Renal pelvis (tissue), 4 donors: ENCODE measurements around the gene MIER1. TPM values are rescaled to one million over a fixed set of nuclear protein-coding genes. Genes with fewer than 3 reads are reported as not detected.

ENCODE experiments used
- DNase-seq: peaks from one replicate; pipeline ENCODE4 v3.0.0-alpha.2; 2013
- polyA plus RNA-seq, 3 donors: library from polyadenylated mRNA; unstranded; fragments of 120-200 nt; gene quantifications; one replicate each; pipeline ENCODE4 v1.2.1, GENCODE V29; 2013; ENCODE audit not compliant: insufficient read length in 3 of 3

The MIER1 gene
- polyA plus RNA-seq, 3 donors: 33.3 to 36.7 (median 34.5) TPM

GRCh38 chr1:66985835-66986234 lies 61.0 kb downstream of the MIER1 start:
- DNase-seq: no peak

DNA sequence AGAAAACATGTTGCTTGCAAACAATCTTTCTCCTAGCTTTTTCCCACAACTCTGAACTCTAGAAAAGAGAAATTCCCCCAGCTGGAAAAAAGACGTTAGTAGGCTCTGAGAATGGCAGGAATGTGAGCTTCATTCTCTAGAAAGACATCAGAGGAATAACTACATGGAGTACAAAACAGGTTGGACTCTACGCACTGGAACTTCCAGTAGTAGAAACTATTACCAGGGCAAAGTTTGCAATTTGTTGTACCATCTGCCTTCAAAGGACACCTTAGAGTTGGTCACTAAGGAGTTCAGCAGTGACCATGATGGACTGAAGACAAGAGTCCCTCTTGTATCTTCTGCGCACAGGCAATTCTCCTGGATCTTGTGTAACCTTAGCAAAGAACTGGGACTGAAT lies 68.3 kb downstream of the MIER1 start:
- no peak for DNase-seq

DNA sequence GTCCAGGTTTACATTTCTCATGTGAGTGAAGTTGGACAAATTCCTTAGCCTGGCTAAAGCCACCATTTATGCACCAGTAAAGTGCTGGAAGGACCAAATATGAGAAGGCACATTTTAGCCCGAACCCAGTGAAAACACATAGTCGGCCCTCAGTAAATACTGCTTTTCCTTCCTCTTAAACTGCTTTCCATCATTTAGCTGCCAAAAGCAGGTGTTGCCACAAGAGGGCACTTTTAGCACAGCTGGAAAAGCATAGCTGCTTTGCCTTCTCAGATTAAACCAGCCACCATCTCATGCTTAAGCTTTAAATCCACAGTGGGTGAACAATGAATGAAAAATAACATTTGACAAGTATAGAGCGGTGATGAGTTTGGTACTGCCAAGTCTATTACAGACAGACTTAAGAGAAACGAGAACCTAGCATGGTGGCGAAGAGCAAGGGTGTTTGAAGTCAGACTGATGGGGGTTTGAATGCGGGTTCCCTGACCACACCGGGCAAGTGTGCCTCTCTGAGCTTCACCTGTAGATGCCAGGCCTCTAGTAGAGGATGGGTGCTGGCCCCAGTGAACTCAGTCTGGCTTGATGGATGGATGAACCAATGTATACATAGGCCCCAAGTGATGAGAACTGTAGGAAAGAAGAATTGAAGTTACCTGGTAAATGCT lies 71.4 kb downstream of the MIER1 start:
- peak; percentile 71 for DNase-seq

DNA sequence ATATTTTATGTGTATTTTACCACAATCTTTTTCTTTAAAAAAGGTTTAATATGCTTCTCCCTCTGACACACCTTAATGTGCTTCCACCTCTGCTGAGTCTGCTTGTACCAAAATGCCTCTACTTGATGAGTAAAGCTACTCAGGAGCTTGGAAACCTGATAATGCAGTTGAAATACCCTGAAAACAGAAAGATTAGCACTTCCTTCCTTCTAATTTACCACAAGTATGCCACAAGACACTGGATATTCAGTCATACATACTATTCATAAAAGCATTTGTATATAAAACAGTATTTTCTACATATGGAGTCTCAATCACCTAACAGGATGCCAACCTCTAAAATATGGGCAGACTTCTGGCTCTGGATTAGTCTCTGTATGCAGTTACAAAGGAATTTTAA lies 74.2 kb downstream of the MIER1 start:
- DNase-seq: no peak

DNA sequence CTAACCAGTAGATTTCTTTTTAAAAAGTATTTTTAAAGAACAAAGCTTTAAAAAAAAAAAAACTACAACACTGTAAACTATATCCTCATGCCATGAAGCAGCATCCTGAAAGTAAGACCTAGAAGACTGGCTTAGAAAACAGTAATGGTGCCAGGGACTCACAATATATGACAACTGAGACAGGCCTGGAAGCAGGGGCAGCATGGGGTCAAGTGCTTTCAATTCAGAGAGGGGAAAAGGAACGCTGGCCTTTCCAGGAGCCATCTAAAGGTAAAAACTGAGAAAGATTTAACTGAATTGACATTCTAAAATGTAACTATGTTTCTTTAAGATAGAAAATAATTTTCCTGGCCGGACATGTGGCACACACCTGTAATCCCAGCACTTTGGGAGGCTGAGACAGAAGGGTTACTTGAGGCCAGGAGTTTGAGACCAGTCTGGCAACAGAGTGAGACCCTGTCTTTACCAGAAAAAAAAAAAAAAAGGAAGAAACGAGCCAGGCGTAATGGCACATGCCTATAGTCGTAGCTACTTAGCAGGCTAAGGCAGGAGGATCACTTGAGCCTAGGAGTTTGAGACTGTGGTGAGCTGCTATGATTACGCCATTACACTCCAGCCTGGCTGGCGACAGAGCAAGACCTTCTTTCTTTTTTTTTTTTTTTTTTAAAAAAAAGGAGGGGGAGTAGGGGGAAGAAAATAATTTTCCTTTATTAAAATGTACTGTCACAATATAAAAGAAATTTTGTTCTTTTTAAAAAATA lies 75.0 kb downstream of the MIER1 start:
- no peak for DNase-seq

- no peak for DNase-seq
Observed at GRCh38 chr1:67001682-67002425, 77.1 kb downstream of the MIER1 start.

DNA sequence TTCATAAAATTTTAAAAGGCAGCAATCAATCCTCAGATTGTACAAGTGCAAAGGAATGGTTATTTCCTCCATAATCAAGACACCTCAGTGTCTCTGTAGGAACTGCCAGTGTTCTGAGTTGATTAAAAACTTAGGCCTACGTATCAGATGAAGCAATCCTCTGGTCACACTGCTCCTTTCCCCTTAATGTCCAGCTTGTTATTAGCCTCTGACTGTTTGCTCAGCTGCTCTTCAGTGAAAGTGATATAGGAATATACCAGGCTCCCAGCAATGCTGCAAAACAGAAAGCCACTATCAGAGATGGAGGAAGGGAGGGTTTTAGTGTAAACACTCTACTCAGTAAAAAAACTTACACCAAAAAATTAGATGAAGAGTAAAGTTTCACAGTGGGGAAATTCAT lies 79.4 kb downstream of the MIER1 start:
- DNase-seq: peak; percentile 19

DNA sequence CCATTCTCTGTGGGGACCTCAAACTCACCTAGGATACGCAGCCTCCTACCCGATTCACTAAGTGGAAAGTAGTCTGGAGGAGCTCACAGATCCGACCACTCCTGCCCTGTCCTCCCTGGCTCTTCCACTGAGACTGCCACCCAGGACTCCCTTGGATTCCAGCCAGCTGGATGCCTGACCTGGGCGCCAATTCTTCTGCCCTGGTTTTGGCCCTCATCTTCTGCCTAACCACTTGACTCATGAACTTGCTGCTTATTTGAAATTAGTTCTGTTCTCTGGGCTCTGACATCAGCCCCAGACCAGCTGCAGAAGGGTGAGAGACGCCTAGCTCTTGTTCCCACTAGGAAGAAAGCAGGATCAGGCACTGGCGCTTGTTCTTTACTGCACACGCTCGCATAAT lies 80.3 kb downstream of the MIER1 start:
- DNase-seq: no peak

- DNase-seq: no peak
Observed at GRCh38 chr1:67009792-67010191, 85.0 kb downstream of the MIER1 start.

- DNase-seq: no peak
Observed at GRCh38 chr1:67013573-67013972, 88.8 kb downstream of the MIER1 start.

DNA sequence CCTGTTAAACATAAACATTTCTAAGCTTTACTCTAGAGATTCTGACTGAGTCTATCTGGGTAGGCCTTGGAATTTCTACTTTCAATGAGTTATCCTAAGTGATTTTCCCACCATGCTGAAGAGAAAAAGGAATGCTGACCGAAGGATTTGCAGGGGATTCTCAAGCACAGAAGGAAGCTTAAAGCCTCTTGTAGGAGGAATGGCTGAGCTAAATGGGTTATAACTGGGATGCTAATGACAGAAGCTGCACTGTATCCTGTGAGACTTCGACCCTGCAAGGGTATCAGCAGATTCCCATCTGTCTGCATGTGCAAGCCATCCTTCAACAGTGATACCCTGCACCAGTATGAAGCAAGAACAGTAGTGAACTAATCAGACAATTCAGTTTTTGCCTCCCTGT lies 93.8 kb downstream of the MIER1 start:
- no peak for DNase-seq

- DNase-seq: no peak
Observed at GRCh38 chr1:67019121-67019520, 94.3 kb downstream of the MIER1 start.

DNA sequence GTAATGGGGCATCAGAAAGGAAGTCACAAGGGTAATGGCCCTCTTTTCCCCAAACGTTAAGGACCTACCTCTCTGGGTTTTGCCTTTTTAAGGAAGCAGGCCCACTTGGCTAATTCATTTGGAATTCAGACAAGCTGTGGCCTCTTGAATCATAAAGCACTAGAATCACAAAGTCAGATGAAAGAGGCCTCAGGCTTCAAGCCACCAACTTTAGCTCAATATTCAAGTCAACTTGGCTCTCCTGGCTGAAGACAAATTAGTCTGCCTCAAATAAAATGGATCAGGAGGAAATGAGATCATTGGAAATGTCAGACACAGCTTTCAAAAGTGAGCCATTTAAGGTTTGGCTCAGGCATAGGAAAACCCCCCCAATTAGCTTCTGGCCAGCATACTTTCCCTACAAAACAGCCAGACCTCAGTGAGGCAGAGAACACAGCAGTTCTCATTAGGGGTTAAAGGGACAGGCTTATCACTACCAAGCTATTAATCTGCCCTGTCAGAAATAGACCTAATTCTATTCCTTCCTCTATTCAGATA lies 94.9 kb downstream of the MIER1 start:
- DNase-seq: peak; percentile 22

DNA sequence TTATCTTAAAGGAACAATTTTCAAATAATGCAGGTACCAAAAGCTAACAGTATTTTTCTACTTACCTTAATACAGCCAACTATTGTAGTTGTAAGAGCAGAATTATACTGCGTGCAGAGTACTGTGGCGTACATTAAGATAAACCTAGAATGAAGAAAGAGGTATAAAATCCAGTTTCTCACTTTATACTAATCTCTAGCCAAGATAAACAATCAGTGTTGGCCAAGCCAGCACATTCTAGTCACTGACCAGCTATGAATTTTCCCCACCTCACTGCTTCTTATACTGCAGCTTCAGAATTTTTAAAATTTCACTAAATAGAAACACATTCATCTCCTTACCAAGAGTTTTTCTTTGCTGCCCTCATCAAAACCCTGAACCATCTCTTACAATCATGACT lies 95.5 kb downstream of the MIER1 start:
- no peak for DNase-seq

DNA sequence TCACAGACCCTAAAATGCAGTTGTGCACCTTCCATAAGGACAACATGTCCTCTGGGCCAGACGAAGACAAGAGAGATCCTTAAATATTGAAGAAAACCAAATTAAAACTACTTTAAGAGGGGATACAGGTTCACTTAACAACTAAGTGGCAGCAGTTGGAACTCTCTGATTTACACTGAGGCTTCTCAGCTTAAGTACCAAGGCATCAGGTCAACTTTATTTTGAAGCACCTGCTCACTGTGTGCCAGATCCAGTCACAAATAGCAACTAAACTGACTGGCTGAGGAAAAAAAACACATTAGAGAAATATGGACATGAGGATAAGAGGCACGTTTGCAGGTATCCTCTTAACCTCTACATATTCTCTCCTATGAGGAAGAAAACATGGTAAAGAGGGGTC lies 96.0 kb downstream of the MIER1 start:
- no peak for DNase-seq

DNA sequence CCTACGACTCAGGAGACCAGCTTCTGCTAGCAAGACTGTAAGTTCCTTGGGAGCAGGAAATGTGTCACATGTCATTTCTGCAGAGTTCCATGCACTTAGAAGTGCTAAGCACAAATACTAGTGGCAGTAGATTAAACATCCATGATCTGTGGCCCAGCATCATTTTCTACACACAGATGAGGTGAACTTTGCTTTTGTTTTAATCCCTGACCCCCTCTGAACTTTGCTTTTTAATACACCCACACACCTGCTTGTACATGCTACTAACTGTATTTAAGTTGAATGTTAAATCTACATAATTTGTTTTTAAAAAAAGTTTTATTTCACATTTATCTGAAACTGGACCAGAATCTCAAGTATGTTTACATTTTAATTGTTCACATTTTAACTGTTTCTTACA lies 104.7 kb downstream of the MIER1 start:
- no peak for DNase-seq

- DNase-seq: no peak
Observed at GRCh38 chr1:67031121-67031858, 106.5 kb downstream of the MIER1 start.

GRCh38 chr1:67031859-67032247 lies 107.1 kb downstream of the MIER1 start:
- DNase-seq: no peak
